K562 (cell line): ENCODE results near the gene NRSN2. TPM values are rescaled to one million over a fixed set of nuclear protein-coding genes. Genes with fewer than 3 reads are reported as not detected.

ENCODE experiments used
- BRCA1 ChIP-seq, 2 experiments: fragments of 450-650 bp in 1 of 2; sonication (generic) in 1 of 2; formaldehyde crosslinking in 1 of 2; IDR thresholded peaks; 2 replicates each; pipeline versions ENCODE4 v1.5.0 to v1.6.1; 2017 to 2020; ENCODE audit warnings: mild to moderate bottlenecking in 1 of 2, missing genetic modification reagents in 1 of 2
- DLX4 ChIP-seq: fragments of 250-450 bp; sonication (Bioruptor Pico); IDR thresholded peaks from 2 replicates; pipeline ENCODE4 v1.6.1; 2021; ENCODE audit warnings: mild to moderate bottlenecking
- DNMT1 ChIP-seq: fragments of 450-650 bp; IDR thresholded peaks from 2 replicates; pipeline ENCODE4 v1.6.1; 2016; ENCODE audit warnings: antibody characterized with exemption, mild to moderate bottlenecking
- HNRNPL ChIP-seq: fragments of 200-400 bp; formaldehyde crosslinking; IDR thresholded peaks from 2 replicates; pipeline ENCODE4 v1.6.1; 2017; ENCODE audit warnings: low read depth, mild to moderate bottlenecking, low read length
- MGA ChIP-seq: fragments of 450-650 bp; IDR thresholded peaks from 2 replicates; pipeline ENCODE4 v1.6.1; 2016; ENCODE audit warnings: mild to moderate bottlenecking, moderate library complexity
- MIER1 ChIP-seq: fragments of 450-650 bp; IDR thresholded peaks from 2 replicates; pipeline ENCODE4 v1.6.1; 2016; ENCODE audit warnings: antibody characterized with exemption, mild to moderate bottlenecking, low read depth
- NFIX ChIP-seq: fragments of 250-450 bp; sonication (Bioruptor Pico); IDR thresholded peaks from 2 replicates; pipeline ENCODE4 v1.4.0; 2020; ENCODE audit warnings: low read depth, mild to moderate bottlenecking, moderate library complexity
- NR4A1 ChIP-seq, 2 experiments: fragments of 250-450 bp in 1 of 2; fragments of 450-650 bp in 1 of 2; sonication (Bioruptor Pico) in 1 of 2; IDR thresholded peaks; 2 replicates each; pipeline versions ENCODE4 v1.4.0 to v1.6.1; 2016 to 2020; ENCODE audit warnings: mild to moderate bottlenecking in 2 of 2, missing compliant biosample characterization in 1 of 2, missing genetic modification characterization in 1 of 2, moderate library complexity in 1 of 2
- SAFB ChIP-seq: fragments of 200-400 bp; formaldehyde crosslinking; IDR thresholded peaks from 2 replicates; pipeline ENCODE4 v1.6.1; 2017; ENCODE audit warnings: low read depth, low read length, borderline replicate concordance
- ZBTB33 ChIP-seq: sonication (generic); formaldehyde crosslinking; IDR thresholded peaks from 2 replicates; pipeline ENCODE4 v1.8.1; 2023; ENCODE audit warnings: mild to moderate bottlenecking, missing genetic modification reagents
- ZFP30 ChIP-seq: fragments of 250-450 bp; sonication (Bioruptor Pico); IDR thresholded peaks from 2 replicates; pipeline ENCODE4 v1.8.0; 2022; ENCODE audit warnings: moderate library complexity, mild to moderate bottlenecking, inconsistent platforms, borderline replicate concordance
- ZNF175 ChIP-seq: fragments of 200-800 bp; sonication (Bioruptor generic); IDR thresholded peaks from 2 replicates; pipeline ENCODE4 v1.6.1; 2016; ENCODE audit warnings: low read depth, mild to moderate bottlenecking, missing genetic modification characterization, missing compliant biosample characterization
- ZNF354B ChIP-seq: fragments of 250-450 bp; sonication (Bioruptor Pico); IDR thresholded peaks from 2 replicates; pipeline ENCODE4 v1.4.0; 2020
- polyA plus RNA-seq, 8 experiments: library from polyadenylated mRNA; depleted of rRNA in 4 of 8; stranded (reverse) in 5 of 8; unstranded in 3 of 8; fragments of >200 nt; fragmentation: Nextera tagmentation in 2 of 8; fragmentation: Illumina TruSeq in 1 of 8; extraction: Ambion mirVana in 2 of 8; extraction: Trizol in 1 of 8; gene quantifications; 2 replicates each; pipeline versions ENCODE4 v1.2.1 to v1.2.3, GENCODE V29; 2011 to 2014; ENCODE audit warnings: inconsistent platforms in 1 of 8, missing spikeins in 1 of 8
- total RNA-seq, 7 experiments: library from RNA; depleted of rRNA in 6 of 7; stranded (reverse); fragments of >200 nt in 6 of 7; fragmentation: Illumina TruSeq in 2 of 7; extraction: Trizol in 2 of 7; gene quantifications; 2 replicates each; pipeline versions ENCODE4 v1.2.1 to v1.2.3, GENCODE V29; 2011 to 2021; ENCODE audit warnings: low replicate concordance in 1 of 7

NRSN2 gene
- total and polyA plus RNA-seq, 9 of the 15 experiments (the other 6 are each of a cell fraction or from before 2014, with no cell fraction given), result 7.5 to 29.7 (median 11.1) TPM

- no peak for TF ChIP-seq HNRNPL
- TF ChIP-seq BRCA1 (IDR thresholded peaks at IDR 0.05), result no peak
- no peak for TF ChIP-seq BRCA1 (CRISPR knock-in tag; IDR thresholded peaks at IDR 0.05)
- TF ChIP-seq ZNF175 (CRISPR knock-in tag), result no peak
- no peak for TF ChIP-seq NFIX (CRISPR knock-in tag)
- peak; percentile 86; the same call in 1 of the 2 replicates for TF ChIP-seq ZBTB33 (CRISPR knock-in tag)
- TF ChIP-seq NR4A1 (CRISPR knock-in tag; IDR thresholded peaks at IDR 0.05), result no peak
- 0 out of 2 replicates have a peak, but pooled peaks have one; percentile 23 for TF ChIP-seq NR4A1 (tag; IDR thresholded peaks at IDR 0.05)
- TF ChIP-seq SAFB, result no peak
- no peak for TF ChIP-seq MIER1
- no peak for TF ChIP-seq MGA
- no peak for TF ChIP-seq ZFP30 (CRISPR knock-in tag)
- TF ChIP-seq DLX4 (CRISPR knock-in tag), result no peak
- no peak for TF ChIP-seq ZNF354B (CRISPR knock-in tag)
- no peak for TF ChIP-seq DNMT1
These were observed 23.3 kb downstream of the NRSN2 start (continued) for GRCh38 chr20:370151-370600.
